Loucy (cell line): ENCODE data around the gene TECTA.

Experiments used
- EZH2phosphoT487 ChIP-seq: fragments of 200-600 bp; IDR thresholded peaks from 2 replicates; pipeline ENCODE4 v1.6.1; 2018; ENCODE audit warnings: antibody characterized with exemption, mild to moderate bottlenecking, moderate library complexity, borderline replicate concordance
- TF ChIP-seq, protein P1 (sequence below): fragments of 200-600 bp; sonication (generic); conservative IDR thresholded peaks from 2 replicates; pipeline ENCODE4 v1.5.1; 2014; ENCODE audit warnings: mild to moderate bottlenecking, antibody characterized with exemption, low read length

DNA sequence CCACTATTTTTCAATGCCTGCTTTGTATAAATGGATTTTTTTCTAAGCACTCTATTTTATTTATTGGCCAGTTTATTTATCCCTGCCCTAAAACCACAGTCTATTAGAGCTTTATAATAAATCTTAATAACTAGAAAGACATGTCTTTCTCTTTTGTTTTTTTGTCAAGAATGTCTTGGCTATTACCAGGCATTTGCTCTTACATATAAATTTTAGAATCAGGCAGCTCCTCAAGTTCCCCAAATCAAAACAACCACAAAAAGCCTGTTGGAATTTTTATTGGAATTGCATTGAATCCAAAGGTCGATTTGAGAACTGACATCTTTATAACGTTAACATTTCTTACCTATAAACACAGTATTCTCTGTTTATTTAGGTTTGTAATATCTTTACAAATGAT lies 105.8 kb downstream of the TECTA start:
- TF ChIP-seq, protein P1, sequence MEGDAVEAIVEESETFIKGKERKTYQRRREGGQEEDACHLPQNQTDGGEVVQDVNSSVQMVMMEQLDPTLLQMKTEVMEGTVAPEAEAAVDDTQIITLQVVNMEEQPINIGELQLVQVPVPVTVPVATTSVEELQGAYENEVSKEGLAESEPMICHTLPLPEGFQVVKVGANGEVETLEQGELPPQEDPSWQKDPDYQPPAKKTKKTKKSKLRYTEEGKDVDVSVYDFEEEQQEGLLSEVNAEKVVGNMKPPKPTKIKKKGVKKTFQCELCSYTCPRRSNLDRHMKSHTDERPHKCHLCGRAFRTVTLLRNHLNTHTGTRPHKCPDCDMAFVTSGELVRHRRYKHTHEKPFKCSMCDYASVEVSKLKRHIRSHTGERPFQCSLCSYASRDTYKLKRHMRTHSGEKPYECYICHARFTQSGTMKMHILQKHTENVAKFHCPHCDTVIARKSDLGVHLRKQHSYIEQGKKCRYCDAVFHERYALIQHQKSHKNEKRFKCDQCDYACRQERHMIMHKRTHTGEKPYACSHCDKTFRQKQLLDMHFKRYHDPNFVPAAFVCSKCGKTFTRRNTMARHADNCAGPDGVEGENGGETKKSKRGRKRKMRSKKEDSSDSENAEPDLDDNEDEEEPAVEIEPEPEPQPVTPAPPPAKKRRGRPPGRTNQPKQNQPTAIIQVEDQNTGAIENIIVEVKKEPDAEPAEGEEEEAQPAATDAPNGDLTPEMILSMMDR = no peak
- TF ChIP-seq EZH2phosphoT487 = no peak
